B cell (primary cell): ENCODE results near the gene QSER1. TPM values are rescaled to one million over a fixed set of nuclear protein-coding genes. Genes with fewer than 3 reads are reported as not detected.

Source experiments
- ATAC-seq: fragments of 200-7000 bp; cut with Tn5 transposase; one replicate; pipeline ENCODE4 v1.10.0; 2021; ENCODE audit warnings: low read depth, mild to moderate bottlenecking, moderate number of reproducible peaks, moderate library complexity
- CTCF ChIA-PET: fragments of 350-600 bp; sonication (Branson Sonifier 250); formaldehyde crosslinking; loops from one replicate; lab custom pipeline; 2021; ENCODE audit warnings: antibody characterized with exemption, inconsistent platforms; lab: Charles Lee
- POLR2A ChIA-PET: fragments of 350-600 bp; sonication (Branson Sonifier 250); formaldehyde crosslinking; loops from one replicate; lab custom pipeline; 2021; ENCODE audit warnings: antibody characterized with exemption; lab: Charles Lee
- DNase-seq: peaks from one replicate; pipeline ENCODE4 v3.0.0; 2013
- H2AFZ ChIP-seq: 2 replicates; pipeline ENCODE4 v1.6.1; 2012; ENCODE audit warnings: mild to moderate bottlenecking, low read depth, low read length; ENCODE audit not compliant: insufficient read depth, poor library complexity, severe bottlenecking
- H3K27ac ChIP-seq, 2 donors: 1 replicate in 1 of 2; 2 replicates in 1 of 2; pipeline ENCODE4 v1.5.1; 2012 to 2013; ENCODE audit warnings: low read length in 2 of 2, mild to moderate bottlenecking in 2 of 2, moderate library complexity in 1 of 2
- H3K27me3 ChIP-seq, 4 experiments: fragments of 200-600 bp in 1 of 4; sonication (generic) in 1 of 4; replicated peaks in 1 of 4; 1 replicate in 2 of 4; 2 replicates in 2 of 4; pipeline versions ENCODE4 v1.6.1 to v1.7.0; 2013 to 2016; ENCODE audit warnings: low read length in 3 of 4, mild to moderate bottlenecking in 2 of 4, mixed read lengths in 1 of 4, moderate library complexity in 1 of 4; ENCODE audit not compliant: insufficient read depth in 4 of 4, control insufficient read depth in 3 of 4; ENCODE audit errors: control extremely low read depth in 1 of 4
- H3K36me3 ChIP-seq, 2 experiments: replicated peaks in 1 of 2; 1 replicate in 1 of 2; 2 replicates in 1 of 2; pipeline versions ENCODE4 v1.6.1 to v1.7.1; 2013; ENCODE audit warnings: low read length in 1 of 2; ENCODE audit not compliant: insufficient read depth in 2 of 2, control insufficient read depth in 1 of 2; ENCODE audit errors: control extremely low read depth in 1 of 2, extremely low read depth in 1 of 2
- H3K4me1 ChIP-seq, 2 donors: fragments of 200-600 bp in 1 of 2; sonication (generic) in 1 of 2; 1 replicate in 1 of 2; 2 replicates in 1 of 2; pipeline versions ENCODE4 v1.5.1 to v1.6.1; 2013 to 2017; ENCODE audit warnings: low read length in 2 of 2; ENCODE audit not compliant: control insufficient read depth in 2 of 2, insufficient read depth in 2 of 2
- H3K4me2 ChIP-seq: replicated peaks from 2 replicates; pipeline ENCODE3; 2012; ENCODE audit warnings: mild to moderate bottlenecking, low read depth, low read length; ENCODE audit not compliant: poor library complexity, severe bottlenecking
- H3K4me3 ChIP-seq, 5 experiments: fragments of 200-600 bp in 1 of 5; sonication (generic) in 1 of 5; 1 replicate in 3 of 5; 2 replicates in 2 of 5; pipeline versions ENCODE4 v1.5.1 to v1.7.0; 2011 to 2016; ENCODE audit warnings: low read length in 4 of 5, mild to moderate bottlenecking in 4 of 5, low read depth in 2 of 5, control low read depth in 1 of 5, moderate library complexity in 1 of 5; ENCODE audit not compliant: insufficient read depth in 1 of 5; ENCODE audit errors: control extremely low read depth in 1 of 5, extremely low read depth in 1 of 5
- H3K79me2 ChIP-seq: fragments of 200-600 bp; sonication (generic); one replicate; pipeline ENCODE4 v1.6.0; 2016; ENCODE audit warnings: low read length; ENCODE audit not compliant: control insufficient read depth, insufficient read depth
- H3K9ac ChIP-seq: fragments of 200-600 bp; sonication (generic); 2 replicates; pipeline ENCODE4 v1.6.1; 2017; ENCODE audit warnings: mild to moderate bottlenecking, low read length, moderate library complexity
- H3K9me3 ChIP-seq, 3 donors: one replicate each; pipeline versions ENCODE4 v1.6.1 to v1.7.1; 2013; ENCODE audit warnings: low read length in 2 of 3; ENCODE audit not compliant: control insufficient read depth in 2 of 3, insufficient read depth in 1 of 3; ENCODE audit errors: control extremely low read depth in 1 of 3
- H4K20me1 ChIP-seq: 2 replicates; pipeline ENCODE4 v1.6.0; 2012; ENCODE audit warnings: mild to moderate bottlenecking, low read length; ENCODE audit not compliant: insufficient read depth, control insufficient read depth, poor library complexity, severe bottlenecking
- H3K27ac Mint-ChIP-seq: one replicate; pipeline ENCODE4 v1.8.0; 2021; ENCODE audit warnings: mixed read lengths
- H3K27me3 Mint-ChIP-seq: one replicate; pipeline ENCODE4 v1.8.0; 2021; ENCODE audit warnings: mixed read lengths
- H3K4me1 Mint-ChIP-seq: one replicate; pipeline ENCODE4 v1.8.0; 2021; ENCODE audit warnings: mixed read lengths
- H3K4me3 Mint-ChIP-seq: one replicate; pipeline ENCODE4 v1.8.0; 2021; ENCODE audit warnings: mixed read lengths
- H3K9me3 Mint-ChIP-seq: one replicate; pipeline ENCODE4 v1.8.0; 2022; ENCODE audit warnings: mixed read lengths; ENCODE audit not compliant: insufficient read depth
- EZH2 ChIP-seq: IDR thresholded peaks from 2 replicates; pipeline ENCODE4 v1.6.1; 2012; ENCODE audit warnings: borderline replicate concordance, low read depth, mild to moderate bottlenecking, moderate library complexity, low read length; ENCODE audit not compliant: insufficient read depth, poor library complexity, severe bottlenecking
- WGBS: methylation state at CpG from one replicate; pipeline ENCODE4 v1.1.5; 2013; ENCODE audit warnings: missing lambda C conversion rate; ENCODE audit not compliant: insufficient coverage; 5-methylcytosine and 5-hydroxymethylcytosine counted together
- intact Hi-C: fragments of 100-400 bp; cut with micrococcal nuclease; formaldehyde crosslinking; loops from one replicate; pipeline ENCODE4 v1.10.0; 2022
- polyA plus RNA-seq: library from polyadenylated mRNA; depleted of rRNA; stranded (reverse); fragments of >200 nt; gene quantifications from 2 replicates; pipeline ENCODE4 v1.2.3, GENCODE V29; 2012
- total RNA-seq, 2 donors: library from RNA; stranded (reverse); fragments of 120-200 nt in 1 of 2; gene quantifications; 1 replicate in 1 of 2; 2 replicates in 1 of 2; pipeline versions ENCODE4 v1.2.3 to v1.2.4, GENCODE V29; 2013 to 2022
- TF ChIP-seq, protein P1 (sequence below): fragments of 200-600 bp; IDR thresholded peaks from one replicate; pipeline ENCODE4 v1.8.0; 2022; ENCODE audit warnings: antibody characterized with exemption, mild to moderate bottlenecking

QSER1 gene
- total and polyA plus RNA-seq, 2 donors (not counting 1 experiment from before 2014, with no cell fraction given) = 2.5 to 23.1 TPM

DNA sequence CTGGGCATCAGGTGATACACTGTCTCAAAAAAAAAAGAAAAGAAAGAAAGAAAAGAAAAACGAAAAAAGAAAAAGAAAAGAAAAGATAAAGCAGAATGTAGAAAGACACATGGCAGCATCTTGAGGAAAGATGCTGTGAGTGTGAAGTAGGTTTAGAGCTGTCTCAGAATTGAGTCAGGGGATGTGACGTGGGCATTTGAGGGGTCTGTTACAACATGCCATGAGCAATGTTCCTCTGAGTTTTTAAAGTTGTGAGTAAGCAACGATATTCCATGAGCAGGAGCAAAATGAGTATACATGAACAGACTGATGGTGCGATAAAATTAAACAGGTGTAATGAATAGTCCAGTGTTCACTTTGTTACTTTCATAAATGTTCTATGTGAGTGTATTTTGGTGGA, 11.3 kb upstream of the QSER1 start:
- Histone ChIP-seq H2AFZ (no peak overlapping the region), H4K20me1 (no peaks in the 10 kb centered on the region), H3K79me2 (no peaks in the 10 kb centered on the region), H3K4me2 (no peak overlapping the region), H3K4me1 (no peaks in the 10 kb centered on the region), H3K27me3 (peaks cover 0 to under 1% (median 0%) of the 10 kb centered on the region in 4 experiments), H3K36me3 (no peaks in the 10 kb centered on the region), H3K9me3 (no peaks in the 10 kb centered on the region), H3K4me3 (no peak overlapping the region), H3K9ac (no peak overlapping the region), H3K27ac (no peak overlapping the region)
- ChIA-PET CTCF (interaction anchor here (0.7 to 1.5 kb wide), 3 partner anchors 11 to 184 kb away, joined by 3 to 5 read pairs (median 4); no protein-coding TSS in a partner anchor), POLR2A (no interaction called here)
- Mint-ChIP-seq H3K4me1 (no peaks in the 10 kb centered on the region), H3K9me3 (no peaks in the 10 kb centered on the region), H3K27me3 (peaks cover 10% of the 10 kb centered on the region), H3K4me3 (no peak overlapping the region), H3K27ac (no peak overlapping the region)
- 91% methylated on average over 2 of the region's 4 CpGs for WGBS
- ATAC-seq = no peak
- TF ChIP-seq, protein P1, sequence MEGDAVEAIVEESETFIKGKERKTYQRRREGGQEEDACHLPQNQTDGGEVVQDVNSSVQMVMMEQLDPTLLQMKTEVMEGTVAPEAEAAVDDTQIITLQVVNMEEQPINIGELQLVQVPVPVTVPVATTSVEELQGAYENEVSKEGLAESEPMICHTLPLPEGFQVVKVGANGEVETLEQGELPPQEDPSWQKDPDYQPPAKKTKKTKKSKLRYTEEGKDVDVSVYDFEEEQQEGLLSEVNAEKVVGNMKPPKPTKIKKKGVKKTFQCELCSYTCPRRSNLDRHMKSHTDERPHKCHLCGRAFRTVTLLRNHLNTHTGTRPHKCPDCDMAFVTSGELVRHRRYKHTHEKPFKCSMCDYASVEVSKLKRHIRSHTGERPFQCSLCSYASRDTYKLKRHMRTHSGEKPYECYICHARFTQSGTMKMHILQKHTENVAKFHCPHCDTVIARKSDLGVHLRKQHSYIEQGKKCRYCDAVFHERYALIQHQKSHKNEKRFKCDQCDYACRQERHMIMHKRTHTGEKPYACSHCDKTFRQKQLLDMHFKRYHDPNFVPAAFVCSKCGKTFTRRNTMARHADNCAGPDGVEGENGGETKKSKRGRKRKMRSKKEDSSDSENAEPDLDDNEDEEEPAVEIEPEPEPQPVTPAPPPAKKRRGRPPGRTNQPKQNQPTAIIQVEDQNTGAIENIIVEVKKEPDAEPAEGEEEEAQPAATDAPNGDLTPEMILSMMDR = no peak
- TF ChIP-seq EZH2 = no peak
- no peak for DNase-seq
- intact Hi-C loops = no loop called here

DNA sequence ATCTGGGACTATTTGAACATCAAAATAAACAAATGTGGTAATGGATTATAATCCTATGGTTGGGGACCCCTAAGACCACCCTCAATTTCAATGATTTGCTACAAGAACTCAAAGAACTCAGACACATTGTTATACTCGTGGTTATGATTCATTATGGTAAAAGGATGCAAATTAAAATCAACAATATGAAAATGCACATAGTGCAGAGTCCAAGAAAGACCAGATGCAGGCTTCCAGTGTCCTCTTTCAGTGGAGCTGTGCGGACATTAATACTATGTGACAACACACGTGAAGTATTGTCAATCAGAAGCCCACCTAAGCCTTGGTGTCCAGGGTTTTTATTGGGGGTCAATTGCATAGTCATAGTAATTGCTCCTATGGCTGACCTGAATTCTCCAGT, 9.2 kb upstream of the QSER1 start:
- H2AFZ ChIP-seq = no peak overlapping the region
- H3K9me3 Mint-ChIP-seq = no peaks in the 10 kb centered on the region
- H3K4me1 ChIP-seq = no peaks in the 10 kb centered on the region
- no peaks in the 10 kb centered on the region for H3K4me1 Mint-ChIP-seq
- peaks cover 9% of the 10 kb centered on the region for H3K27me3 Mint-ChIP-seq
- no peak overlapping the region for H3K4me2 ChIP-seq
- intact Hi-C loops = no loop called here
- ATAC-seq (no peak), DNase-seq (no peak)
- TF ChIP-seq, protein P1 = no peak
- TF ChIP-seq EZH2 = no peak
- no peak overlapping the region for H3K4me3 ChIP-seq
- POLR2A ChIA-PET = no interaction called here
- no peaks in the 10 kb centered on the region for H3K79me2 ChIP-seq
- H3K27ac Mint-ChIP-seq = no peak overlapping the region
- H3K9ac ChIP-seq = no peak overlapping the region
- peaks cover 0 to 10% (median 0%) of the 10 kb centered on the region in 3 donors for H3K9me3 ChIP-seq
- no CpG with 5 or more reads among the region's 3 CpGs for WGBS
- no peaks in the 10 kb centered on the region for H3K27me3 ChIP-seq
- CTCF ChIA-PET = no interaction called here
- H3K27ac ChIP-seq = no peak overlapping the region
- H4K20me1 ChIP-seq = no peaks in the 10 kb centered on the region
- H3K36me3 ChIP-seq = no peaks in the 10 kb centered on the region
- no peak overlapping the region for H3K4me3 Mint-ChIP-seq
